NCI-H526 treated with DMSO at 0.1 percent for 48 hours (cell line): Measurements from ENCODE around the gene C6orf136.

ENCODE experiments used
- DNase-seq: peaks from one replicate; lab custom pipeline; 2025; lab: John Stamatoyannopoulos, UW

C6orf136 gene, protein sequence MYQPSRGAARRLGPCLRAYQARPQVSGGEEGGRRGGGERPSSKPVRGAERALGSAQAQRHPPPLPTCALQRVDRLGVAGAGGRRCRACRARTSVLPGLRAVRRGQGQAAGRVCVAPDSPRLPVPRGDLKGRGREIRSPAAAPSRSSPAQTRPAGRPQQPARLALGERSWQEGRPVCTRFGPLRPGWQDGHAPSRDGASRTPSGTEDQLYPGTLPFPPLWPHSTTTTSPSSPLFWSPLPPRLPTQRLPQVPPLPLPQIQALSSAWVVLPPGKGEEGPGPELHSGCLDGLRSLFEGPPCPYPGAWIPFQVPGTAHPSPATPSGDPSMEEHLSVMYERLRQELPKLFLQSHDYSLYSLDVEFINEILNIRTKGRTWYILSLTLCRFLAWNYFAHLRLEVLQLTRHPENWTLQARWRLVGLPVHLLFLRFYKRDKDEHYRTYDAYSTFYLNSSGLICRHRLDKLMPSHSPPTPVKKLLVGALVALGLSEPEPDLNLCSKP

DNA sequence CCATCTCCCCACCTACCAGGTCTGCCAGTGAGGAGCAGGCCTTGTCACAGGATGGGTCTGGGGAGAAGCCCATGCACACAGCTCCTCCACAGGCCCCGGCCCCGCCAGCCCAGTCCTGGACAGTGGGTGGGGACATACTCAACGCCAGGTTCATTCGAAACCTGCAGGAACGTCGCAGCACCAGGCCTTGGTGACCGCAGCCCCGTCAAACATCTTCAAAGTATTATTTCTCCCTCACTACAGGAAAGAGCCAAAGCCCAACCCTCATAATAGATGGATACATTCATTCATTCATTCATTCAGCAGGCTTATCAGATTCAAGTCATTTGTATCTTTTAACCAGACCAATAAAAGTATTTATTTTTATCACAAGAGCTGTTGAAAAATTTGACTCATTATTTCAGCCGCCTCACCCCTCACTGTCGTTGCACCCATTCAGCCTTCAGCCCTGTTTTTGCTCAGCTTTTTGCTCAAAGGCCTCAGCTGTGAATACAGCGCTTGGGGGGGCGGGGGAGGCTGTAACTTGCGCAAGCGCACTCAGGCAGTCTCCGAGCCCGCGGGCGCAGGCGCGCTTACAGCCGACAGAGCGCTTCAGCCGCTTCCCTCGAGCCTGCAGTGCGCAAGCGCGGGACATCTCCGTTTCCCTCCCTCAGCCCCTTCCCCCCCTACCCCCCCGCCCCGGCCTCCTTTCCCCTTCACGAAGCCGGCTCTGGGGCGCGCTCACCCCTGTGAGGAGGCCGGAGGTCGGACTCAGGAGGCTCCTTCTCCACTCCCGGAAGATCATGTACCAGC lies at the start of gene C6orf136:
C6orf136 (plus strand) TSS at position 684 of the 792 bp plus-strand sequence; CDS start at position 783, 99 bp downstream.
- peak; percentile 82 for DNase-seq

DNA sequence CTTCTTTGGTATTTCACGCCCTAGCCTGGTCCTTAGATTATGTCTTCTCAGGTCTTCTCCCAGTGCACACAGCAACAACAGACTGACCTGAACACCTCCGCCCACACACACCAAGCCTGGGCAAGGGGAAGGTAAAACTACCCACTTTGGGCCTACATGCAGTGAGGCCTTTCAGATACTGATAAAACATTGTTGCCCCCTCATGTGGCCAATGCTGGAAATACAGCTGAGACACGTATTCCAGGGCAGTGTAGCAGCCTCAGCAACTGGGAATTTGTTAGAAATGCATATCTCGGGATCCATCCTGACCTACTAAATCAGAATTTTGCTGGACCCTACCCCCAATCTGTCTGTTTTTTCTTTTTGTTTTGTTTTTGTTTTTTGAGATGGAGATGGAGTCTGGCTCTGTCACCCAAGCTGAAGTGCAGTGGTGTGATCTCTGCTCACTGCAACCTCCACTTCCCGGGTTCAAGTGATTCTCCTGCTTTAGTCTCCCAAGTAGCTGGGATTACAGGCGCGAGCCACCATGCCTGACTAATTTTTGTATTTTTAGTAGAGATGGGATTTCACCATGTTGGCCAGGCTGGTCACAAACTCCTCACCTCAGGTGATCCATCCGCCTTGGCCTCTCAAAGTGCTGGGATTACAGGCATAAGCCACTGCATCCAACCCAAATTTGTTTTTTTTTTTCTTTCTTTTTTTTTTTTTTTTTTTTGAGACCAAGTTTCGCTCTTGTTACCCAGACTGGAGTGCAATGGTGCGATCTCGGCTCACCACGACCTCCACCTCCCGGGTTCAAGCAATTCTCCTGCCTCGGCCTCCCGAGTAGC lies 49.4 kb upstream of the C6orf136 start:
- DNase-seq = peak; percentile 14

- DNase-seq = no peak
Observed at GRCh38 chr6:30598912-30599624, 47.9 kb upstream of the C6orf136 start.

GRCh38 chr6:30599625-30600324 lies 47.2 kb upstream of the C6orf136 start:
- no peak for DNase-seq

DNA sequence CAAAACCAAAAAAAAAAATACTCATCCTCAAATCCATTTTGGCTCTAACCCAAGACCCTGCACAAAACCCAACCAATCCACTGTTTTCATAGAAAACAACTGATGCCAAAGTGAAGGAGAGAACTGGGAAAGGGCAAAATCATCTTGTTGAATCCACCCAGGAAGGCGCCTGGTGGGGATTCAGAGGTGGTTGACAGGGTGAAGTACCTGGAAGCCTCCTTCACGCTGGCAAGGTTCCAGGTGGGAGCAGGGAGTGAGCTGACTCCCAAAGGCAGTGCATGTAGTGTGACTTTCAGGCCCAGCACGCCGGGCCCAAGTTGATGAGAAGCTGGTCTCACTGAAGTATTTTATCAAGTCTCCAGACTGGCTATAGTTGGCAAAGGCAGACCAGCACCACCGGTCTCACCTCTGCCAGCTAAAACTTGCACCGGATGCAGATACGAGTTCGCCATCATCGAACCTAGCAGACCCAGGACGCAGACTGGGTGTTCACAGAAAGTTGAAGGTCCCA lies 46.4 kb upstream of the C6orf136 start:
- DNase-seq = no peak

GRCh38 chr6:30601436-30601814 lies 45.5 kb upstream of the C6orf136 start:
- no peak for DNase-seq

DNA sequence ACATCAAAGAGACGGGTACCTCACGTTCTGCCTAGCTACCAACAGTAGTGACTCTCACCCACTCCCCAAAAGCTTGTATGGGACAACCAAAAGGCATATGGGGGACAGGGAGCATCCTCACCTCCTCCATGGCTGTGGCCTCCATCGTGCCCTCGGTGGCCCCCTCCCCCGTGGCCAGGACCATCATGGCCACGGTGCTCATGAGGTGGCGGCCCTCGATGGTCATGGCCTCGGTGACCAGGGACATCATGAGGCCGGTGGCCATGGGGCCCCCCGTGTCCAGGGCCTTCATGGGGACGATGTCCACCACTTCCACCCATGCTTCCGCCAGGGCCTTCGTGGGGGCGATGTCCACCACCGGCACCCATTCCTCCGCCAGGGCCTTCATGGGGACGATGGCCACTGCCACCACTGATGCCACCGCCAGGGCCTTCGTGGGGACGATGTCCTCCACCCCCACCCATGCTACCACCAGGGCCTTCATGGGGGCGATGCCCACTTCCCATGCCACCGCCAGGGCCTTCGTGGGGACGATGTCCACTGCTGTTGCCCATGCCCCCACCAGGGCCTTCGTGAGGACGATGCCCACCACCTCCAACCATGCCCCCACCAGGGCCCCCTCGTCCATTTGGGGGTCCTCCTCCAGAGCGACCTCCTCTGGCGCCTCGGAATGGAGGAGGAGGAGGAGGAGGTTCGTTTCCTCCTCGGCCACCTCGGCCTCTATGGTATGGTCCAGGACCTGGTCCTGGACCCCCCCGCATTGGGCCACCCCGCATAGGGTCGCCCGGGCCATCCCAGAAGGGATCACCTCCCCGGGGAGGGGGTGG lies 44.9 kb upstream of the C6orf136 start:
- DNase-seq = no peak

DNA sequence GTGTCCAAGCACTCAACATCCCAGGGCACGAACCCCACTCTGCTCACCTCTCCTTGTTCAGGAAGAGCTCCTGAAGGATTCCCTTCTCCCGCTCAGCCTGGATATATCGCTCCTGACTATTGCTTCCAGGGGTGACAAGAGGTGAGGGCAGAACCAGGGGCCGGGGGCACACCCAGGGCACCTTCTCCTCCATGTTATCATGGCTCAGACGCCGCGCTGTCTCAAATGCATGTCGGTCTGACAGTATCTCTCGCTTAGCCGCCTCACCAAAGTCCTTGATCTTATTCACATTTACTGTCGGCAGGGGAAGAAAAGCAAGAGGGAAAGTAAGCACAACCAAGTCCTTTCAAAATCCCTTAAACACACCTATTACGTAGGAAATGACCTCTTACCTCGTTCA lies 43.0 kb upstream of the C6orf136 start:
- no peak for DNase-seq

DNA sequence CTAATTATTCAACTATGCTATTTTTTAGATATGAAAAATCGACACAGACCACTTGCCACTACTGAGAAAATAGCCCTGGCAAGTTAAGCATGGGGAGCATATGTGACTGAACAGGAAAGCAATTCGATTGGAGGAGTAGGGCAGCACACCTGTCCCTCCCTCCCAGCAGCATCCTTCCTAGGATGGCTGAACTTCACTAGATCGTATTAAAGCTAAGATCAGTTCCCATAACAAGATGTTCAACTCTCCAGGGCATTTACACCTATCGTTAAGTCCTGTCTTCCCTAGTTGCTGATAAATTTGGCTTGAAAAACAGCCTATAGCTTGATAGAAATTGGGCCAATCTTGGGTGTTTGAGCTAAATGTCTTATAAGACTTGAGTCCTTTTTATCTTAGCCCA lies 36.9 kb upstream of the C6orf136 start:
- no peak for DNase-seq

DNA sequence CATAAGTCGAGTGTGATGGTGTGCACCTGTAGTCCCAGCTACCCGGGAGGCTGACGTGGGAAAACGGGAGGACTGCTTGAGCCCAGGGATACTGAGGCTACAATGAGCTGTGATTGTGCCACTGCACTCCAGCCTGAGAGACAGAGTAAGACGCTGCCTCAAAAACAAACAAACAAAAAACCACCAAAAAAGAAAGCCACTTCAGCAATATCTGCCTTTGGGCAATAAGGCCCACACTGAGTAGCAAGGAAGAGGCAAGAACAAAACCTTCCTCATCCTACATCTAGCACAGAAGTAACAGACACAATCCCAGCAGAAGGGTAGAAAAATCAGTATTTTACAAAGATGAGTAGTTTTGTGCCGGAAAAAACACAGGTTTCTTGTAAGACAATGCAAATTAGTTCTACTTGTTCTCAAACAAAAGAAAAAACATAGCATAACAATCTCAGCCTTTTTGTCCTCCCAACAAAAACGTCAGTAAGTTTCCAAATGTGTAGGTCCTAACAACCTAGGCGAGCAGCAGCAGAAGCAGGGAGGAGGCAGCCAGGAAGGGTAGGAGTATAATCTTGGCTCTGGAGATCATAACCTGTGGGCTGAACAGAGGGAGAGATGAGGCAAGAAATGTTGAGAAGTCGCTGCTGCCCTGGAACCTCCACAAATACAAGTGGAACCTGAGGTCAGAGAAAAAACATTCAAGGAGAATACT lies 35.6 kb upstream of the C6orf136 start:
- no peak for DNase-seq

DNA sequence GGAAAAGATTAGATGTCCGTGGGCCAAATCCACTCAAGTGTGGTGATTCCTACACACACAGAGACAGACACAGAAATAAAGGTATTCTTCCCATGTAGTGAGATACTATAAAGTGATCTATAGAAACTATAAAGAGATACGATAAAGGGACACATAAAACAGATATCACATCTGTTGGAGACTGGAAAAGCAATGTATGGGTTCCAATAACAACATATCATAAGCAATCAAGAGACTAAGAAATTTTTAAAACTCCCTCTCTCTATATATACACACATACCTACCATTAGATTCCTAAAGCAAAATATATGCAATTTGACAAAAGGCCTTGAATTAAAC lies 35.1 kb upstream of the C6orf136 start:
- DNase-seq = no peak

DNA sequence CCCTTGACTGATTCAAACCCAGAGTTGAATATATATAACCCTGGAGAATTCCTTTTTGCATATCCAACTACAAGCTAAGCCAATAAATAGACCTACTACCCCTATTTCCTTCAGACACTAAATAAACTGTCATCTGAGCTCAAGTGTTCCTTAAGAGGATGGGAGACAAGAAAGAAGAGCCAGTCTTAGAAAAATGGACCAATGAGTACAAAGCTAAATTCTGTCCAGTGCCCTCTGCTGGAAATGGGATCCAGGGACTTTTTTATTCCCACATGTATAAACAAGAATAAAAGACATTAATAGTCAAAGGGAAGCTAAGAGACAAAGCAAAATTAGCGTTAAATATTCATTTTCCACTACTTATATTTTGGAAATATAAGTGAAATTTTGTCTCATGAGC lies 34.7 kb upstream of the C6orf136 start:
- DNase-seq = no peak

DNA sequence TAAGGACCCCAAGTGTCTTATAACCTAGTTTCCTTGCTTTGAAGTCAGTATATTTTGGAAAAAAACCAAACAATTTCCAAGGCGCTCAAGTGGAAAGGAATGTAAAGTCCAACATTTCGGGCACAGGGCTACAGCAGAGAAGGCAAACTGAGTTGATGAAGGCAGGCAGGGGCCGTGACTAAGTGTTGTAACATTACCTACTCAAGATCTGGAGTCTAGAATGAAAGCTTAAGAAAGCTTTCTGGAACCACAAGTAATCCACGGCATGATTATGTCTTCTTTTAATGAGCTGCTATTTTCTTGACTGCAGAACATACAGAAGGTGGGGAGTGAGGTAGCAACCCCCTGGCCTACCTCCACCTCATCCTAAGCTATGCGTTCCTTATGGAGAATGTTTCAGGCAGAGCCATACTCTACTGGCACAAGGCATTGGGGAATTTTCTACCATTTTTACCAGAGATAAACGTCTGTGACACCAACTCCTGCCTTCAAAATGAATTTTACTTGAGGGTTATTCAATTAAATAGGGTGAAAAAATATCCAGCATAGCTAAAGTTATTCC lies 34.2 kb upstream of the C6orf136 start:
- DNase-seq = no peak

GRCh38 chr6:30613251-30614043 lies 33.5 kb upstream of the C6orf136 start:
- no peak for DNase-seq

DNA sequence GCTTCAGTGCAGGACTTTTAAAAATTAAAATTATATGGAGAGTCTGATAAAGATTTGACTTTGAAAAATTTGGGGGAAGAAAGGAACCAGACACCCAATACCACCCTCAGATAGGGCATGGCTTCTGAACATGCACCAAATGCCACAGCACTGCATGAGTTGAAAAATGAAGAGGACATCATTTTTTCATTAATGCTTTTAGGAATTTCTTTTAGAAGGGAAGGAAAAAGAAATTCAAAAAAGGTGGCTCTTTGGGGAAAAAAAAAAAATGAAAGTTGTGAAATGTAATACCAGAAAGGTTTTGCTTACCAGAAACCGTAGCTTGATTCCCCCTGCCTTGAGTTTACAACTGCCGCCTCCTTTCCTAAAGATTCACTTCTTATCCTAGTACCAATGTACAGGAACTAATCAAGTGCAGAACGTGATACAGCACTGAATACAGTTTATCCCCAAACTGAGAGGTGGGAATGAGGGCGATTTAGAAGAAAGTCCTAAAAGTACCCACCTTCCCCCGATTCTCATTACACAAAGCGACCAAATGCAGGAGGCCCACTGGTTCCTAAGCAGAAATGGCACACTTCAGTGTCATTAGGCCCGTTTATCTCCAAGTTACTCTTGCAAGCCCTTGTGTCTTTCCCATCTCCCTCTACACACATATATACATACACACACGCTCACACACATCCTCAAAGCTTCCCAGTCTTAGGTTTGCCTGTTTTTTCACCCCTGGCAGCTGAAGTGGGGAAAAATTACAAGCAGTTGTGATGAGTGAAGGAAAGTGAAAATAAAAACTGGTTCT lies 32.7 kb upstream of the C6orf136 start:
- no peak for DNase-seq

GRCh38 chr6:30614843-30615218 lies 32.1 kb upstream of the C6orf136 start:
- DNase-seq = peak; percentile 77

GRCh38 chr6:30615219-30615957 lies 31.5 kb upstream of the C6orf136 start:
- no peak for DNase-seq
